Cardiac muscle cell (in vitro differentiated cells and primary cell): ENCODE results near the gene SCML1. TPM values are rescaled to one million over a fixed set of nuclear protein-coding genes. Genes with fewer than 3 reads are reported as not detected.

Experiments used
- DNase-seq, 2 donors: peaks; one replicate each; pipeline versions ENCODE4 v3.0.0 to v3.0.0-alpha.2; 2010 to 2017; ENCODE audit warnings: low read depth in 1 of 2, low spot score in 1 of 2
- H3K27ac ChIP-seq: fragments of 200-600 bp; sonication (generic); 2 replicates; pipeline ENCODE4 v1.5.1; 2016
- H3K27me3 ChIP-seq: fragments of 200-600 bp; sonication (generic); 2 replicates; pipeline ENCODE4 v1.6.0; 2016; ENCODE audit warnings: control low read depth
- H3K36me3 ChIP-seq: fragments of 200-600 bp; sonication (generic); 2 replicates; pipeline ENCODE4 v1.5.1; 2016; ENCODE audit warnings: control low read depth
- H3K4me1 ChIP-seq: fragments of 200-600 bp; sonication (generic); 2 replicates; pipeline ENCODE4 v1.8.1; 2017; ENCODE audit warnings: low read depth, mild to moderate bottlenecking, mixed run types
- H3K4me3 ChIP-seq: fragments of 200-600 bp; sonication (generic); 2 replicates; pipeline ENCODE4 v1.5.1; 2016; ENCODE audit warnings: mild to moderate bottlenecking
- H3K9me3 ChIP-seq: fragments of 200-600 bp; sonication (generic); 2 replicates; pipeline ENCODE4 v1.5.1; 2017; ENCODE audit warnings: low read depth, mild to moderate bottlenecking, control low read depth
- CTCF ChIP-seq: IDR thresholded peaks from 2 replicates; pipeline ENCODE4 v1.5.1; 2012; ENCODE audit warnings: low read depth, mild to moderate bottlenecking, low read length
- polyA plus RNA-seq: library from polyadenylated mRNA; unstranded; fragments of >200 nt; fragmentation: Nextera tagmentation; extraction: Ambion mirVana; gene quantifications from 2 replicates; pipeline ENCODE4 v1.2.1, GENCODE V29; 2016
- total RNA-seq: library from RNA; depleted of rRNA; stranded (reverse); fragments of >200 nt; gene quantifications from 2 replicates; pipeline ENCODE4 v1.2.3, GENCODE V29; 2016

The SCML1 gene
- total and polyA plus RNA-seq, 2 experiments from 2014 or later = 4.4 to 5.4 TPM

GRCh38 chrX:17700976-17701375 lies 36.3 kb upstream of the SCML1 start:
- no peak for TF ChIP-seq CTCF
- Histone ChIP-seq H3K27ac (no peak overlapping the region), H3K4me3 (no peak overlapping the region), H3K27me3 (no peaks in the 10 kb centered on the region), H3K36me3 (no peaks in the 10 kb centered on the region), H3K9me3 (no peaks in the 10 kb centered on the region), H3K4me1 (no peaks in the 10 kb centered on the region)
- no peak for DNase-seq

- Histone ChIP-seq H3K36me3 (no peaks in the 10 kb centered on the region), H3K9me3 (no peaks in the 10 kb centered on the region), H3K27ac (no peak overlapping the region), H3K4me1 (no peaks in the 10 kb centered on the region), H3K4me3 (no peak overlapping the region), H3K27me3 (no peaks in the 10 kb centered on the region)
- no peak for TF ChIP-seq CTCF
- DNase-seq = no peak
Observed at GRCh38 chrX:17703201-17703600, 34.1 kb upstream of the SCML1 start.

- H3K4me1 ChIP-seq = no peaks in the 10 kb centered on the region
- H3K36me3 ChIP-seq = no peaks in the 10 kb centered on the region
- no peak for TF ChIP-seq CTCF
- no peak overlapping the region for H3K27ac ChIP-seq
- H3K9me3 ChIP-seq = no peaks in the 10 kb centered on the region
- no peaks in the 10 kb centered on the region for H3K27me3 ChIP-seq
- no peak for DNase-seq
- H3K4me3 ChIP-seq = no peak overlapping the region
Observed at GRCh38 chrX:17705211-17705610, 32.1 kb upstream of the SCML1 start.

- TF ChIP-seq CTCF = no peak
- Histone ChIP-seq H3K36me3 (no peaks in the 10 kb centered on the region), H3K4me1 (no peaks in the 10 kb centered on the region), H3K4me3 (no peak overlapping the region), H3K27ac (no peak overlapping the region), H3K27me3 (no peaks in the 10 kb centered on the region), H3K9me3 (no peaks in the 10 kb centered on the region)
- DNase-seq = peak in 1 of 2 donors; percentile 45
Observed at GRCh38 chrX:17706676-17707075, 30.6 kb upstream of the SCML1 start.

GRCh38 chrX:17707731-17708130 lies 29.6 kb upstream of the SCML1 start:
- DNase-seq = no peak
- TF ChIP-seq CTCF = no peak
- no peaks in the 10 kb centered on the region for H3K27me3 ChIP-seq
- no peak overlapping the region for H3K4me3 ChIP-seq
- H3K4me1 ChIP-seq = no peaks in the 10 kb centered on the region
- no peak overlapping the region for H3K27ac ChIP-seq
- H3K9me3 ChIP-seq = no peaks in the 10 kb centered on the region
- no peaks in the 10 kb centered on the region for H3K36me3 ChIP-seq

GRCh38 chrX:17710871-17711301 lies 26.4 kb upstream of the SCML1 start:
- Histone ChIP-seq H3K27me3 (no peaks in the 10 kb centered on the region), H3K9me3 (no peaks in the 10 kb centered on the region), H3K4me1 (no peaks in the 10 kb centered on the region), H3K27ac (no peak overlapping the region), H3K4me3 (no peak overlapping the region), H3K36me3 (no peaks in the 10 kb centered on the region)
- peak in 1 of 2 donors; percentile 25 for DNase-seq
- TF ChIP-seq CTCF = no peak
